ENCODE data around the gene C14orf132. TPM values are rescaled to one million over a fixed set of nuclear protein-coding genes. Genes with fewer than 3 reads are reported as not detected.

C14orf132 gene
- total and polyA plus RNA-seq, 3 donors from 2014 or later, result 1.4 to 8.4 (median 2.5) TPM

GRCh38 chr14:96103075-96103474 is 63.9 kb downstream of the C14orf132 start:
- H3K4me1 ChIP-seq, result no peaks in the 10 kb centered on the region
- intact Hi-C loops (cut with DNase I; ENCODE audit: low total_unique reads), result loop anchor here (5.0 kb wide), 1 partner anchor 169 kb away; no protein-coding TSS in a partner anchor
- no peak for DNase-seq
- H3K9me3 ChIP-seq, result no peaks in the 10 kb centered on the region
- no peak for TF ChIP-seq POLR2A (IDR thresholded peaks at IDR 0.05)
- TF ChIP-seq CTCF (IDR thresholded peaks at IDR 0.05), result no peak
- H3K27ac ChIP-seq, result no peak overlapping the region
- WGBS, 2 donors, result 82 to 88% methylated on average over 2 of the region's 2 CpGs
- H3K36me3 ChIP-seq (ENCODE audit: low read depth, missing control alignments), result no peaks in the 10 kb centered on the region
- no peak overlapping the region for H3K4me3 ChIP-seq
- H3K27me3 ChIP-seq, result no peaks in the 10 kb centered on the region

- intact Hi-C loops (cut with DNase I; ENCODE audit: low total_unique reads), result loop anchor here (5.0 kb wide), 1 partner anchor 168 kb away; no protein-coding TSS in a partner anchor
- Histone ChIP-seq H3K27ac (no peak overlapping the region), H3K4me1 (no peaks in the 10 kb centered on the region), H3K9me3 (no peaks in the 10 kb centered on the region), H3K27me3 (no peaks in the 10 kb centered on the region), H3K36me3 (ENCODE audit: low read depth, missing control alignments) (no peaks in the 10 kb centered on the region), H3K4me3 (no peak overlapping the region)
- TF ChIP-seq POLR2A (IDR thresholded peaks at IDR 0.05) (no peak), CTCF (IDR thresholded peaks at IDR 0.05) (no peak)
- DNase-seq, result no peak
- WGBS, 2 donors, result 92% methylated on average over 6 of the region's 6 CpGs
These were observed 64.6 kb downstream of the C14orf132 start for GRCh38 chr14:96103560-96104460.

GRCh38 chr14:96104469-96105057 is 65.4 kb downstream of the C14orf132 start:
- TF ChIP-seq POLR2A (IDR thresholded peaks at IDR 0.05) (no peak), CTCF (IDR thresholded peaks at IDR 0.05) (no peak)
- 76 to 77% methylated on average over 19 of the region's 19 CpGs for WGBS, 2 donors
- no peaks in the 10 kb centered on the region for H3K36me3 ChIP-seq (ENCODE audit: low read depth, missing control alignments)
- no peaks in the 10 kb centered on the region for H3K27me3 ChIP-seq
- no peaks in the 10 kb centered on the region for H3K4me1 ChIP-seq
- no peak overlapping the region for H3K4me3 ChIP-seq
- no peaks in the 10 kb centered on the region for H3K9me3 ChIP-seq
- no peak overlapping the region for H3K27ac ChIP-seq
- intact Hi-C loops (cut with DNase I; ENCODE audit: low total_unique reads), result loop anchor here (5.0 kb wide), 1 partner anchor 168 kb away; no protein-coding TSS in a partner anchor
- DNase-seq, result no peak

- TF ChIP-seq POLR2A (IDR thresholded peaks at IDR 0.05), result no peak
- no peak for TF ChIP-seq CTCF (IDR thresholded peaks at IDR 0.05)
- H3K4me3 ChIP-seq, result no peak overlapping the region
- H3K36me3 ChIP-seq (ENCODE audit: low read depth, missing control alignments), result no peaks in the 10 kb centered on the region
- 78 to 90% methylated on average over 14 to 16 of the region's 16 CpGs for WGBS, 2 donors
- H3K27ac ChIP-seq, result no peak overlapping the region
- H3K9me3 ChIP-seq, result no peaks in the 10 kb centered on the region
- no peak for DNase-seq
- H3K27me3 ChIP-seq, result no peaks in the 10 kb centered on the region
- no peaks in the 10 kb centered on the region for H3K4me1 ChIP-seq
- intact Hi-C loops (cut with DNase I; ENCODE audit: low total_unique reads), result no loop called here
These were observed 66.1 kb downstream of the C14orf132 start for GRCh38 chr14:96105089-96105925.

All from testis (tissue), 3 donors.